CD4-positive, alpha-beta T cell (primary cell): ENCODE measurements around the gene LEFTY2. TPM values are rescaled to one million over a fixed set of nuclear protein-coding genes. Genes with fewer than 3 reads are reported as not detected.

Experiments
- ATAC-seq: fragments of 200-7000 bp; cut with Tn5 transposase; one replicate; pipeline ENCODE4 v1.10.0; 2022; ENCODE audit warnings: mild to moderate bottlenecking; ENCODE audit not compliant: poor library complexity
- CTCF ChIA-PET: fragments of 350-600 bp; sonication (Branson Sonifier 250); formaldehyde crosslinking; loops from one replicate; lab custom pipeline; 2021; ENCODE audit warnings: antibody characterized with exemption, inconsistent platforms; lab: Charles Lee
- POLR2A ChIA-PET: fragments of 350-600 bp; sonication (Branson Sonifier 250); formaldehyde crosslinking; loops from one replicate; lab custom pipeline; 2021; ENCODE audit warnings: antibody characterized with exemption, inconsistent platforms; lab: Charles Lee
- DNase-seq, 14 experiments: peaks; one replicate each; pipeline ENCODE4 v3.0.0-alpha.2; 2013 to 2020; ENCODE audit warnings: mixed read lengths in 2 of 14
- H3K27ac ChIP-seq, 2 donors: one replicate each; pipeline versions ENCODE4 v1.5.1 to v1.7.0; 2013; ENCODE audit warnings: low read length in 2 of 2, low read depth in 1 of 2, mild to moderate bottlenecking in 1 of 2
- H3K27me3 ChIP-seq, 2 experiments: 1 replicate in 1 of 2; 2 replicates in 1 of 2; pipeline versions ENCODE4 v1.6.1 to v1.7.0; 2013; ENCODE audit warnings: low read length in 2 of 2, control low read depth in 1 of 2, mild to moderate bottlenecking in 1 of 2, moderate library complexity in 1 of 2; ENCODE audit not compliant: insufficient read depth in 2 of 2, control insufficient read depth in 1 of 2
- H3K36me3 ChIP-seq: one replicate; pipeline ENCODE4 v1.6.1; 2013; ENCODE audit warnings: low read length, control low read depth; ENCODE audit not compliant: insufficient read depth
- H3K4me1 ChIP-seq: one replicate; pipeline ENCODE4 v1.6.1; 2013; ENCODE audit warnings: low read length, control low read depth; ENCODE audit not compliant: insufficient read depth
- H3K4me3 ChIP-seq: one replicate; pipeline ENCODE4 v1.5.1; 2013; ENCODE audit warnings: mild to moderate bottlenecking, low read length, moderate library complexity
- H3K9me3 ChIP-seq, 2 experiments: 1 replicate in 1 of 2; 2 replicates in 1 of 2; pipeline versions ENCODE4 v1.6.1 to v1.7.0; 2013; ENCODE audit warnings: low read length in 2 of 2, mild to moderate bottlenecking in 2 of 2, control low read depth in 1 of 2, moderate library complexity in 1 of 2; ENCODE audit not compliant: control insufficient read depth in 1 of 2, insufficient read depth in 1 of 2
- H3K27ac Mint-ChIP-seq: one replicate; pipeline ENCODE4 v1.8.0; 2020; ENCODE audit warnings: mixed read lengths
- H3K27me3 Mint-ChIP-seq: one replicate; pipeline ENCODE4 v1.8.0; 2021; ENCODE audit warnings: mixed read lengths
- H3K36me3 Mint-ChIP-seq: one replicate; pipeline ENCODE4 v1.8.0; 2021; ENCODE audit warnings: low read depth, mixed read lengths
- H3K4me1 Mint-ChIP-seq: one replicate; pipeline ENCODE4 v1.8.0; 2021; ENCODE audit warnings: low read depth, mixed read lengths
- H3K4me3 Mint-ChIP-seq: one replicate; pipeline ENCODE4 v1.8.0; 2020; ENCODE audit warnings: mild to moderate bottlenecking, mixed read lengths
- H3K9me3 Mint-ChIP-seq: one replicate; pipeline ENCODE4 v1.8.0; 2020; ENCODE audit warnings: mixed read lengths
- intact Hi-C, 2 experiments: fragments of 100-400 bp; cut with DNase I in 1 of 2; cut with micrococcal nuclease in 1 of 2; formaldehyde crosslinking; loops; one replicate each; pipeline versions ENCODE4 v1.15.1 to v1.9.0; 2023 to 2025; cut with DNase I, micrococcal nuclease
- total RNA-seq, 174 experiments: library from RNA in 2 of 174; stranded (reverse) in 2 of 174; gene quantifications; one replicate each; pipeline ENCODE4 v1.2.3 and lab custom pipeline; 2021 to 2026
- TF ChIP-seq, protein P1 (sequence below): fragments of 200-600 bp; IDR thresholded peaks from one replicate; pipeline ENCODE4 v1.8.0; 2022; ENCODE audit warnings: antibody characterized with exemption, mild to moderate bottlenecking

The LEFTY2 gene
- total RNA-seq, 2 experiments from 2014 or later, result not detected

GRCh38 chr1:225961659-225962439 is 20.8 kb upstream of the LEFTY2 start:
- Histone ChIP-seq H3K9me3 (no peaks in the 10 kb centered on the region), H3K4me1 (peaks cover 4% of the 10 kb centered on the region), H3K27ac (no peak overlapping the region), H3K4me3 (no peak overlapping the region), H3K36me3 (no peaks in the 10 kb centered on the region), H3K27me3 (peaks cover 0 to 3% of the 10 kb centered on the region in 2 experiments)
- Mint-ChIP-seq H3K9me3 (no peaks in the 10 kb centered on the region), H3K4me1 (no peaks in the 10 kb centered on the region), H3K36me3 (no peaks in the 10 kb centered on the region), H3K27me3 (no peaks in the 10 kb centered on the region), H3K4me3 (no peak overlapping the region), H3K27ac (no peak overlapping the region)
- ChIA-PET POLR2A (no interaction called here), CTCF (interaction anchor here (1.2 to 1.4 kb wide), 3 partner anchors 14 to 481 kb away, joined by 3 read pairs; partner anchors contain the start of gene SRP9)
- DNase-seq, result no peak
- TF ChIP-seq, protein P1, sequence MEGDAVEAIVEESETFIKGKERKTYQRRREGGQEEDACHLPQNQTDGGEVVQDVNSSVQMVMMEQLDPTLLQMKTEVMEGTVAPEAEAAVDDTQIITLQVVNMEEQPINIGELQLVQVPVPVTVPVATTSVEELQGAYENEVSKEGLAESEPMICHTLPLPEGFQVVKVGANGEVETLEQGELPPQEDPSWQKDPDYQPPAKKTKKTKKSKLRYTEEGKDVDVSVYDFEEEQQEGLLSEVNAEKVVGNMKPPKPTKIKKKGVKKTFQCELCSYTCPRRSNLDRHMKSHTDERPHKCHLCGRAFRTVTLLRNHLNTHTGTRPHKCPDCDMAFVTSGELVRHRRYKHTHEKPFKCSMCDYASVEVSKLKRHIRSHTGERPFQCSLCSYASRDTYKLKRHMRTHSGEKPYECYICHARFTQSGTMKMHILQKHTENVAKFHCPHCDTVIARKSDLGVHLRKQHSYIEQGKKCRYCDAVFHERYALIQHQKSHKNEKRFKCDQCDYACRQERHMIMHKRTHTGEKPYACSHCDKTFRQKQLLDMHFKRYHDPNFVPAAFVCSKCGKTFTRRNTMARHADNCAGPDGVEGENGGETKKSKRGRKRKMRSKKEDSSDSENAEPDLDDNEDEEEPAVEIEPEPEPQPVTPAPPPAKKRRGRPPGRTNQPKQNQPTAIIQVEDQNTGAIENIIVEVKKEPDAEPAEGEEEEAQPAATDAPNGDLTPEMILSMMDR, result no peak
- no peak for ATAC-seq
- intact Hi-C loops, result no loop called here

GRCh38 chr1:225958041-225958440 is 17.0 kb upstream of the LEFTY2 start:
- Histone ChIP-seq H3K4me1 (peaks cover 4% of the 10 kb centered on the region), H3K36me3 (no peaks in the 10 kb centered on the region), H3K4me3 (no peak overlapping the region), H3K27me3 (peaks cover 0 to 3% of the 10 kb centered on the region in 2 experiments), H3K9me3 (no peaks in the 10 kb centered on the region), H3K27ac (no peak overlapping the region)
- ChIA-PET CTCF (no interaction called here), POLR2A (no interaction called here)
- Mint-ChIP-seq H3K4me3 (no peak overlapping the region), H3K27me3 (peaks cover 5% of the 10 kb centered on the region), H3K4me1 (no peaks in the 10 kb centered on the region), H3K9me3 (no peaks in the 10 kb centered on the region), H3K27ac (no peak overlapping the region), H3K36me3 (no peaks in the 10 kb centered on the region)
- ATAC-seq (no peak), DNase-seq (no peak)
- intact Hi-C loops, result no loop called here
- TF ChIP-seq, protein P1, result no peak

DNA sequence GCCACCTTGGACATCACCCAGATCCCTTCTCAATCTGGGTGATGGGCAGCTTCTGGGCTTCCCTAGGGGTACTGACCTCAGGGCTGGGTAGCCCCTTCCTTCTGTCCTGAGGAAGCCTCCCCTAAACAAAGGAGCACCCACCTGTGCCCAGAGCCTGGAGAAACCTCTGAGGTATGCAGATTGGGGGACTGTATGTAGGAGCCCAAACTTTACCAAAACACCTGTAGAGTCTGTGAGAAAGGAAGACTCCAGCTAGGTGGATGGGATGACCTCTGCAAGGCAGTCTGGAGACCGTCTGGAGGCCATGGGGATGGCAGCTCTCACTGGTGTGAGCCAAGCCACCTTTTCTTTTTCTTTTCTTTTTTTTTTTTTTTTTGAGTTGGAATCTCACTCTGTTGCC is 13.7 kb upstream of the LEFTY2 start:
- CTCF ChIA-PET, result interaction anchor here (0.6 kb wide), 1 partner anchor 237 kb away, joined by 4 read pairs; no protein-coding TSS in a partner anchor
- Mint-ChIP-seq H3K4me1 (no peaks in the 10 kb centered on the region), H3K27me3 (peaks cover 5% of the 10 kb centered on the region), H3K36me3 (no peaks in the 10 kb centered on the region), H3K27ac (no peak overlapping the region), H3K9me3 (no peaks in the 10 kb centered on the region), H3K4me3 (no peak overlapping the region)
- ATAC-seq (no peak), DNase-seq (no peak)
- Histone ChIP-seq H3K9me3 (no peaks in the 10 kb centered on the region), H3K36me3 (no peaks in the 10 kb centered on the region), H3K4me3 (no peak overlapping the region), H3K27me3 (peaks cover 0 to 6% of the 10 kb centered on the region in 2 experiments), H3K4me1 (no peaks in the 10 kb centered on the region), H3K27ac (no peak overlapping the region)
- TF ChIP-seq, protein P1, result no peak
- POLR2A ChIA-PET, result no interaction called here
- intact Hi-C loops, result no loop called here
